ENCODE measurements around the gene RELL1. TPM values are rescaled to one million over a fixed set of nuclear protein-coding genes. Genes with fewer than 3 reads are reported as not detected.

RELL1 gene
- total and polyA plus RNA-seq, 10 of the 15 experiments (the other 5 are each of a cell fraction or from before 2014, with no cell fraction given) = 0.20 to 10.9 (median 3.9) TPM

DNA sequence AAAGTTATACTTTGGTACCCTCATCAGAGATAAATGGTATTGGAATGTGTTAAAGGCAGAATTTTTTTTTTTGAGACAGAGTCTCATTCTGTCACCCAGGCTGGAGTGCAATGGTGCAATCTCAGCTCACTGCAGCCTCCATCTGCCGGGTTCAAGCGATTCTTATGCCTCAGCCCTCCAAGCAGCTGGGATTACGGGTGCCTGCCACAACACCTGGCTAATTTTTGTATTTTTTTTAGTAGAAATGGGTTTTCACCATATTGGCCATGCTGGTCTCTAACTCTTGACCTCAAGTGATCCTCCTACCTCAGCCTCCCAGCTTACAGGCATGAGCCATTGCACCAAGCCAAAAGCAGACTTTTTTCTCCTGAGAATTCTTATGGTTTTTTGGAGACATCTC, 11.4 kb upstream of the RELL1 start:
- Histone ChIP-seq H3K27me3 (replicated peaks in 1 of 2; ENCODE audit: control insufficient read depth in 2 of 2, insufficient read depth in 2 of 2, low read length in 1 of 2) (no peaks in the 10 kb centered on the region; a peak in 1 of 4 replicates), H3K4me2 (ENCODE audit: control insufficient read depth, insufficient read depth) (no peak overlapping the region), H3K9me3 (replicated peaks; ENCODE audit: control insufficient read depth, insufficient read depth, low read length) (no peaks in the 10 kb centered on the region; the same call in 2 of the 3 replicates), H3K27ac (ENCODE audit: control insufficient read depth, insufficient read depth) (no peak overlapping the region), H3K79me2 (ENCODE audit: control insufficient read depth, insufficient read depth, low read length) (no peaks in the 10 kb centered on the region), H3K4me3 (no peak overlapping the region), H3K4me1 (ENCODE audit: control insufficient read depth, insufficient read depth, low read length) (no peaks in the 10 kb centered on the region), H4K20me1 (ENCODE audit: control insufficient read depth, insufficient read depth) (no peaks in the 10 kb centered on the region), H3K36me3 (ENCODE audit: control insufficient read depth in 2 of 2, insufficient read depth in 2 of 2, low read length in 1 of 2) (no peaks in the 10 kb centered on the region), H2AFZ (ENCODE audit: control insufficient read depth, low read depth, low read length) (no peak overlapping the region), H3K9ac (ENCODE audit: control insufficient read depth, insufficient read depth, low read length) (no peak overlapping the region)
- DNase-seq (ENCODE audit: low read depth, low spot score) = no peak
- intact Hi-C loops (cut with micrococcal nuclease; ENCODE audit: unreplicated experiment) = no loop called here
- TF ChIP-seq, protein P1, sequence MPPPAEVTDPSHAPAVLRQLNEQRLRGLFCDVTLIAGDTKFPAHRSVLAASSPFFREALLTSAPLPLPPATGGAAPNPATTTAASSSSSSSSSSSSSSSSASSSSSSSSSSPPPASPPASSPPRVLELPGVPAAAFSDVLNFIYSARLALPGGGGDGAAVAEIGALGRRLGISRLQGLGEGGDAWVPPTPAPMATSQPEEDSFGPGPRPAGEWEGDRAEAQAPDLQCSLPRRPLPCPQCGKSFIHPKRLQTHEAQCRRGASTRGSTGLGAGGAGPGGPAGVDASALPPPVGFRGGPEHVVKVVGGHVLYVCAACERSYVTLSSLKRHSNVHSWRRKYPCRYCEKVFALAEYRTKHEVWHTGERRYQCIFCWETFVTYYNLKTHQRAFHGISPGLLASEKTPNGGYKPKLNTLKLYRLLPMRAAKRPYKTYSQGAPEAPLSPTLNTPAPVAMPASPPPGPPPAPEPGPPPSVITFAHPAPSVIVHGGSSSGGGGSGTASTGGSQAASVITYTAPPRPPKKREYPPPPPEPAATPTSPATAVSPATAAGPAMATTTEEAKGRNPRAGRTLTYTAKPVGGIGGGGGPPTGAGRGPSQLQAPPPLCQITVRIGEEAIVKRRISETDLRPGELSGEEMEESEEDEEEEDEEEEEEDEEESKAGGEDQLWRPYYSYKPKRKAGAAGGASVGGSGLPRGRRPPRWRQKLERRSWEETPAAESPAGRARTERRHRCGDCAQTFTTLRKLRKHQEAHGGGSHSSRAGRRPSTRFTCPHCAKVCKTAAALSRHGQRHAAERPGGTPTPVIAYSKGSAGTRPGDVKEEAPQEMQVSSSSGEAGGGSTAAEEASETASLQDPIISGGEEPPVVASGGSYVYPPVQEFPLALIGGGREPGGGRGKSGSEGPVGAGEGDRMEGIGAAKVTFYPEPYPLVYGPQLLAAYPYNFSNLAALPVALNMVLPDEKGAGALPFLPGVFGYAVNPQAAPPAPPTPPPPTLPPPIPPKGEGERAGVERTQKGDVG (CRISPR knock-in tag; IDR thresholded peaks at IDR 0.05) = no peak
- no peak for TF ChIP-seq TAF1 (IDR thresholded peaks at IDR 0.05; ENCODE audit: borderline replicate concordance, low read depth, low read length)
- TF ChIP-seq CREB1 (IDR thresholded peaks at IDR 0.05; ENCODE audit: low read depth) = no peak
- TF ChIP-seq, protein P2, sequence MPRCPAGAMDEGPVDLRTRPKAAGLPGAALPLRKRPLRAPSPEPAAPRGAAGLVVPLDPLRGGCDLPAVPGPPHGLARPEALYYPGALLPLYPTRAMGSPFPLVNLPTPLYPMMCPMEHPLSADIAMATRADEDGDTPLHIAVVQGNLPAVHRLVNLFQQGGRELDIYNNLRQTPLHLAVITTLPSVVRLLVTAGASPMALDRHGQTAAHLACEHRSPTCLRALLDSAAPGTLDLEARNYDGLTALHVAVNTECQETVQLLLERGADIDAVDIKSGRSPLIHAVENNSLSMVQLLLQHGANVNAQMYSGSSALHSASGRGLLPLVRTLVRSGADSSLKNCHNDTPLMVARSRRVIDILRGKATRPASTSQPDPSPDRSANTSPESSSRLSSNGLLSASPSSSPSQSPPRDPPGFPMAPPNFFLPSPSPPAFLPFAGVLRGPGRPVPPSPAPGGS (IDR thresholded peaks at IDR 0.05; ENCODE audit: borderline replicate concordance, insufficient read depth, low read depth, low read length, poor library complexity, severe bottlenecking) = no peak
- TF ChIP-seq POU2F2 (IDR thresholded peaks at IDR 0.05; ENCODE audit: borderline replicate concordance, low read depth, low read length) = no peak
- TF ChIP-seq, protein P3, sequence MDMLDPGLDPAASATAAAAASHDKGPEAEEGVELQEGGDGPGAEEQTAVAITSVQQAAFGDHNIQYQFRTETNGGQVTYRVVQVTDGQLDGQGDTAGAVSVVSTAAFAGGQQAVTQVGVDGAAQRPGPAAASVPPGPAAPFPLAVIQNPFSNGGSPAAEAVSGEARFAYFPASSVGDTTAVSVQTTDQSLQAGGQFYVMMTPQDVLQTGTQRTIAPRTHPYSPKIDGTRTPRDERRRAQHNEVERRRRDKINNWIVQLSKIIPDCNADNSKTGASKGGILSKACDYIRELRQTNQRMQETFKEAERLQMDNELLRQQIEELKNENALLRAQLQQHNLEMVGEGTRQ (IDR thresholded peaks at IDR 0.05; ENCODE audit: borderline replicate concordance, low read depth, low read length) = no peak
- no peak for TF ChIP-seq HDGF (IDR thresholded peaks at IDR 0.05)
- no peak for TF ChIP-seq BACH1 (IDR thresholded peaks at IDR 0.05; ENCODE audit: borderline replicate concordance)
- CTCF ChIA-PET = no interaction called here
- RAD21 ChIA-PET (ENCODE audit: unreplicated experiment) = no interaction called here
- ATAC-seq = no peak
- in situ Hi-C loops (cut with MboI) = no loop called here
- POLR2A ChIA-PET = no interaction called here
- SMC1A ChIA-PET (ENCODE audit: uncharacterized antibody, unreplicated experiment) = no interaction called here
- BruUV-seq (replicated peaks) = no TSS peak
- 63% methylated on average over 3 of the region's 3 CpGs for WGBS (ENCODE audit: insufficient coverage, insufficient replicate concordance, low lambda C conversion rate, missing lambda C conversion rate)
- FAIRE-seq = no peak
